ENCODE measurements around the gene MASP2. TPM values are rescaled to one million over a fixed set of nuclear protein-coding genes. Genes with fewer than 3 reads are reported as not detected.

MASP2 gene
- total and polyA plus RNA-seq, 9 of the 15 experiments (the other 6 are each of a cell fraction or from before 2014, with no cell fraction given), result 0.01 to 0.23 (median 0.06) TPM; not detected in 3

DNA sequence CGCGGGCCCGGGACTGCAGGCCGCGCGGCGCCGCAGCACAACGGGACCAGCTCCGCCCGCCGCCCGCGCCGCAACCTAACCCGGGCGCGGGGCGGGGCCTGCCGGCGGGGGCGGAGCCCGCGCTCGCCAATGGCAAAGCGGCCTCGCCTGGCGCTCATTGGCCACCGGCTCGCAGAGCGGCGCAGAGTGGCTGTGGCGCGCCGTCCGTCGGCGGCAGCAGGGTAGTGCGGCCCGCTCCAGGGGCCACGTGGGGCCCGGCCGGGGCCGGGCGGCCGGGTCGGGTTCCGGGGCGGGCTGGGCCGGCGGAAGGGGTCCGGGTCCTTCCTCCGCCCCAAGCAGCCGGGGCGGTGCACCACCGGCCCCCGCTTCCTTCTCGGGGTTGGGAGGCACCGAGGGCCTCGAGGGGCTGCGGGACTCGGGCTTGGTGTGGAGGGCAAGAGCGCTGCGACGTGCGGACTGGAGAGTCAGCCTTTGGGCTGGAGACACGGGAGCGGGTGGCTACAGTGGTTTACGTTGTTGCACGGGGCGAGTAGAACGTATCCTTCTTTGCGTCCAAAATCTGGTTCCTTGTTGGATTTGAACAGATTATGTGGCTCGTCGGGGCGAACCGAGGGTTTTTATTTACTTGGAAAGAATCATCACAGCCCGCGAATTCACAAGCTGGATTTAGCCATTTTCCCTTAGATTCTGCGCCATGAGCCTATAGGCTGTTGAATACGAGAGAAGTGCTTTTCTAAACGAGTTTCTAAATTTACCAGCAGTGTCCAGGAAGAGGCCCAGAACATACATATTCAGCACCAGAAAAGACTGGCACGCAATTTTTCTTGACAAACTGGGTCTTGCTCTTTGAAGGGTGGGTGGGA, 13.2 kb upstream of the MASP2 start, which contains the start of gene SRM (continued):
- no peak for TF ChIP-seq NUFIP1 (IDR thresholded peaks at IDR 0.05; ENCODE audit: partially characterized antibody)
- no peak for TF ChIP-seq ZKSCAN3 (CRISPR knock-in tag; IDR thresholded peaks at IDR 0.05)
- no peak for TF ChIP-seq IRF9 (tag; IDR thresholded peaks at IDR 0.05)
- TF ChIP-seq JUND (IDR thresholded peaks at IDR 0.05; ENCODE audit: borderline replicate concordance, low read depth, low read length), result no peak
- TF ChIP-seq JUND (tag; IDR thresholded peaks at IDR 0.05; ENCODE audit: borderline replicate concordance, low read depth, low read length), result no peak; the same call in 2 of the 3 replicates
- TF ChIP-seq ZMIZ1 (IDR thresholded peaks at IDR 0.05; ENCODE audit: low read depth in 2 of 2, low read length in 2 of 2), result no peak
- TF ChIP-seq ILK (tag; IDR thresholded peaks at IDR 0.05; ENCODE audit: borderline replicate concordance, low read depth), result no peak
- no peak for TF ChIP-seq MAFG (tag; conservative IDR thresholded peaks at IDR 0.05)
- peak; percentile 88 for TF ChIP-seq HNRNPLL (IDR thresholded peaks at IDR 0.05; ENCODE audit: low read depth, low read length, poor library complexity, severe bottlenecking)
- TF ChIP-seq, protein P1, sequence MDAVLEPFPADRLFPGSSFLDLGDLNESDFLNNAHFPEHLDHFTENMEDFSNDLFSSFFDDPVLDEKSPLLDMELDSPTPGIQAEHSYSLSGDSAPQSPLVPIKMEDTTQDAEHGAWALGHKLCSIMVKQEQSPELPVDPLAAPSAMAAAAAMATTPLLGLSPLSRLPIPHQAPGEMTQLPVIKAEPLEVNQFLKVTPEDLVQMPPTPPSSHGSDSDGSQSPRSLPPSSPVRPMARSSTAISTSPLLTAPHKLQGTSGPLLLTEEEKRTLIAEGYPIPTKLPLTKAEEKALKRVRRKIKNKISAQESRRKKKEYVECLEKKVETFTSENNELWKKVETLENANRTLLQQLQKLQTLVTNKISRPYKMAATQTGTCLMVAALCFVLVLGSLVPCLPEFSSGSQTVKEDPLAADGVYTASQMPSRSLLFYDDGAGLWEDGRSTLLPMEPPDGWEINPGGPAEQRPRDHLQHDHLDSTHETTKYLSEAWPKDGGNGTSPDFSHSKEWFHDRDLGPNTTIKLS (IDR thresholded peaks at IDR 0.05; ENCODE audit: borderline replicate concordance, low read depth), result peak; percentile 85
- TF ChIP-seq, protein P2, sequence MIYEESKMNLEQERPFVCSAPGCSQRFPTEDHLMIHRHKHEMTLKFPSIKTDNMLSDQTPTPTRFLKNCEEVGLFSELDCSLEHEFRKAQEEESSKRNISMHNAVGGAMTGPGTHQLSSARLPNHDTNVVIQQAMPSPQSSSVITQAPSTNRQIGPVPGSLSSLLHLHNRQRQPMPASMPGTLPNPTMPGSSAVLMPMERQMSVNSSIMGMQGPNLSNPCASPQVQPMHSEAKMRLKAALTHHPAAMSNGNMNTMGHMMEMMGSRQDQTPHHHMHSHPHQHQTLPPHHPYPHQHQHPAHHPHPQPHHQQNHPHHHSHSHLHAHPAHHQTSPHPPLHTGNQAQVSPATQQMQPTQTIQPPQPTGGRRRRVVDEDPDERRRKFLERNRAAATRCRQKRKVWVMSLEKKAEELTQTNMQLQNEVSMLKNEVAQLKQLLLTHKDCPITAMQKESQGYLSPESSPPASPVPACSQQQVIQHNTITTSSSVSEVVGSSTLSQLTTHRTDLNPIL (CRISPR knock-in tag; IDR thresholded peaks at IDR 0.05), result no peak
- peak; percentile 51; the same call in 1 of the 2 replicates for TF ChIP-seq MTA3 (IDR thresholded peaks at IDR 0.05; ENCODE audit: borderline replicate concordance)
- TF ChIP-seq CREBBP (IDR thresholded peaks at IDR 0.05; ENCODE audit: low read depth, low read length), result no peak
- no peak for TF ChIP-seq LCOR (CRISPR knock-in tag; IDR thresholded peaks at IDR 0.05)
- no peak for TF ChIP-seq PHTF2 (CRISPR knock-in tag; IDR thresholded peaks at IDR 0.05)
- TF ChIP-seq SETDB1 (IDR thresholded peaks at IDR 0.05; ENCODE audit: low read length), result no peak
- no peak for TF ChIP-seq ZNF239 (CRISPR knock-in tag; IDR thresholded peaks at IDR 0.05)
- no peak for TF ChIP-seq ZNF445 (CRISPR knock-in tag; IDR thresholded peaks at IDR 0.05; ENCODE audit: low read depth)
- peak in 1 of 2 experiments; percentile 84; a peak in 3 of 4 replicates for TF ChIP-seq NONO (IDR thresholded peaks at IDR 0.05; ENCODE audit: low read depth in 2 of 2, low read length in 1 of 2)
- TF ChIP-seq STAT5A (IDR thresholded peaks at IDR 0.05; ENCODE audit: borderline replicate concordance, low read length), result no peak
- TF ChIP-seq PHF21A (IDR thresholded peaks at IDR 0.05; ENCODE audit: borderline replicate concordance, low read depth), result no peak
